GM21367 (cell line): Measurements from ENCODE around the gene LY6G5C.

ENCODE experiments used
- ATAC-seq: cut with Tn5 transposase; IDR thresholded peaks from one replicate; pipeline ENCODE4 v1.9.1; 2021; ENCODE audit not compliant: unreplicated experiment

LY6G5C gene

DNA sequence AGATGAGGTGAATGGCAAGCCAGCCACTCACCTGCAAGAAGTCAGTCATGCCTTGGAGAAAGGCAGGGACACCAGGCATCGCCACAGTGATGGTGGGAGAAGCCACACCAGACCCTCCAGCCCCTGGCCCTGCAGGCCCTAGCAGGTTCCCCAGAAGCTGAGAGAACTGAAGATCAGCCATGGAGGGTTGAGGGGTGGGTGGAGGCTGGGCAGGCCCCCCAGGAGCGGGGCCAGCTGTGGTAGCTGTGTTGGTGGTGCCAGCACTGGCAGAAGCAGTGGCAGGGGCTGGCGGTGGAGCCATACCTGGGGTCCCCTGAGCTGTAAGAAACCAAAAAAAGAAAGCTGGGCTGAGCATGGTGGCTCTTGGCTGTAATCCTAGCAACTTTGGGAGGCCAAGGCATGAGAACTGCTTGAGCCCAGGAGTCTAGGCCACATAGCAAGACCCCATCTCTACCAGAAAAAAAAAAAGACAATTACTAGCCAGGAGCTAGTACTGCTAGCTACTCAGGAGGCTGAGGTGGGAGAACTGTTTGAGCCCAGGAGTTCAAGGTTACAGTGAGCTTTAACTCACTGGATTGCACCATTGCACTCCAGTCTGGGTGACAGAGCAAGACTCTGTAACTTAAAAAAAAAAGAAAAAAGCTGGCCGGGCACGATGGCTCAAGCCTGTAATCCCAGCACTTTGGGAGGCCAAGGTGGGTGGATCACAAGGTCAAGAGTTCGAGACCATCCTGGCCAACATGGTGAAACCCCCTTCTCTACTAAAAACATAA lies 37.9 kb downstream of the LY6G5C start:
- ATAC-seq = no peak

- ATAC-seq = no peak
Observed at GRCh38 chr6:31641370-31641769, 39.5 kb downstream of the LY6G5C start.

- no peak for ATAC-seq
Observed at GRCh38 chr6:31640612-31641011, 40.3 kb downstream of the LY6G5C start.

DNA sequence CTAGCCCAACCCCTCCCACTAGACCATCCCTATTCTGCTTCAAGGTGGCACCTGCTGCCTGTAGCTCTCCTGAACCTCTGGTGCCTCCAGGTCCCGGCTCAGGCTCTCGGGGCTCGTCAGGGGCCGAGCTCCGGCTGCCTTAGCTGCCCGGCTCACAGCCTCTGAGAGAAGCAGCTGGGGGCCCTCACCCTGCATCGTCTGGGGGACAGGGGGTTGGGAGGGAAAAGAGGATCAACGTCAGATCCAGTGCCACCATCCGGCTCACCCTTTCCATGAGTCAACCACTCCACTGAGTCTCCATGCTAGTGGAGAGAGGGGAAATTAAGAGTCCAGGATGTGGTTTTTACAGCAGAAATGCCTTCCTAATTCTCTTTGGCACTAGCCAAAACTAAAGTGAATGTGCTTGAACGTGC lies 41.4 kb downstream of the LY6G5C start:
- no peak for ATAC-seq

DNA sequence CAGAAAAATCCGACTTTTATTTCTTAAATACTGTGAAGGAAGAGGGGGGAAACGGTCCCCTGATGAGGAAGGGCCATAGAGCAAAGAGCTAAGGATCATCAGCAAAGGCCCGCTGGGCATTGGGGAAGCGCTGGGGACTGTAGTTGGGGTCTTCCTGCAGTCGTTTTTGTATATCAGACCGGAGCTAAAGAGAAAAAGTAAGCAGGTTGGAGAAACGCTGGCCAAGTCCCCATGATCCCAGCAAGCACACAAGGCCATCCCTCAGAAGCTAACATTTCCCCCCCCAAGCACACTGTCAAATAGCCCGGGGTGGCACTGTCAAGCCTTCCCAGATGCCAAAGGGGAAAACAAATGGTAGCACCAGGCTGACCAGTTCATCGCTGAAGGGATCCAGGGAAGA lies 41.8 kb downstream of the LY6G5C start:
- no peak for ATAC-seq

DNA sequence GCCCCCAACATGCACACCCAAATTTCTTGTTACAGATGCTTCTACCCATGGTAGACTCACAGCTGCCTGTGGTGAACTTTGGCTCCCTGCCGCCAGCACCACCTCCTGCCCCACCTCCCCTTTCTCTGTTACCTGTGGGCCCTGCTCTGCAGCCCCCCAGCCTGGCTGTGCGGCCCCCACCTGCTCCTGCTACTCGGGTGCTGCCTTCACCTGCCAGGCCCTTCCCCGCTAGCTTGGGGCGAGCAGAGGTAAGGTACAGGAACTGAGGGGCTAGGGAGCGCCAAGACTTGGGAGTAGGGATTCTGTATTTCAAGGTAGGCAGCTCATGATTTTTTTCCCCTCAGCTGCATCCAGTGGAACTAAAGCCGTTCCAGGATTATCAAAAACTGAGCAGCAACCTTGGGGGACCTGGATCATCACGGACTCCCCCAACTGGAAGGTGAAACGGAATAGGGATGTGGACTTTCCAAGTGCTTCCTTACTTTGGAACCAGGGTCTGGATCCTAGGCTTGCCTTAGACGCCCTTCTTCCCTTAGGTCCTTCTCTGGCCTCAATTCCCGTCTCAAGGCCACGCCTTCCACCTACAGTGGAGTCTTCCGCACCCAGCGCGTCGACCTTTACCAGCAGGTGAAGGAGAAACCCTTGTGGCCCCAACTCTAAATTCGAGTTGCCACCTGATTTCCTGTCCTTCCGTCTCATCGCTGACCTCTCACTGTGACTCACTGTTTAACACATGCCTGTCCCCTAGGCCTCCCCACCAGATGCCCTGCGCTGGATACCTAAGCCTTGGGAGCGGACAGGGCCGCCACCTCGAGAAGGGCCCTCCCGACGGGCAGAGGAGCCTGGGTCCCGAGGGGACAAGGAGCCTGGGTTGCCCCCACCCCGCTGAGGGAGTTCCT lies 43.9 kb downstream of the LY6G5C start:
- ATAC-seq = no peak

- ATAC-seq = no peak
Observed at GRCh38 chr6:31634969-31635575, 45.8 kb downstream of the LY6G5C start.

DNA sequence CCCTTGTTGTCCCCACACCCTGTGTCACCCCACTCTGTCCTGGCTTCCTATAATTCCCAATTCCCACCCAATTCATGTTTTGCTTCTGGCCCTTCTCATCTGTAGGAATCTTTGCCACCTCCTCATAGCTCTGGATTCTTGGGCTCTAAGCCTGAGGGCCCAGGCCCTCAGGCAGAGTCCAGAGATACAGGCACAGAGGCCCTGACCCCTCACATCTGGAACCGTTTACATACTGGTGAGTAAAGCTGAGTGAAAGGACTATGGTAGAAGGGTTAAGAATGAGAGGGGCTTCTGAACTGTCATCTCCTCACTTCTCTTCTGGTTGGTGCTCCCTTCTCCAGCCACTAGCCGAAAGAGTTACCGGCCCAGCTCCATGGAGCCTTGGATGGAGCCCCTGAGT lies 46.7 kb downstream of the LY6G5C start:
- ATAC-seq = no peak

DNA sequence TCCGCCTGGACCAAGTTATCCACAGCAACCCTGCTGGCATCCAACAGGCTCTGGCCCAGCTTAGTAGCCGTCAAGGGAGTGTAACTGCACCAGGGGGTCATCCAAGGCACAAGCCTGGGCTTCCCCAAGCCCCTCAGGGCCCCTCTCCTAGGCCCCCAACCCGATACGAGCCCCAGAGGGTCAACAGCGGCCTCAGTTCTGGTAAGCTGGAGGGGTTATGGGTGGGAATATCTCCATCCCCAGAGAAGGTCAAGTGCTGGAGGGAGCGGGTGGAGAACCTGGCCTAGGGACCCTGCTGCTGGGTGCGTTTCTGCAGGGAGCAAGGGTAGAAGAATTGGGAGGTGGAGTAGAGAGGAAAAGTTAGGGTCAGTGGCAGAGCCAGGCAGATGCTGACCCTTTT lies 47.4 kb downstream of the LY6G5C start:
- ATAC-seq = no peak

DNA sequence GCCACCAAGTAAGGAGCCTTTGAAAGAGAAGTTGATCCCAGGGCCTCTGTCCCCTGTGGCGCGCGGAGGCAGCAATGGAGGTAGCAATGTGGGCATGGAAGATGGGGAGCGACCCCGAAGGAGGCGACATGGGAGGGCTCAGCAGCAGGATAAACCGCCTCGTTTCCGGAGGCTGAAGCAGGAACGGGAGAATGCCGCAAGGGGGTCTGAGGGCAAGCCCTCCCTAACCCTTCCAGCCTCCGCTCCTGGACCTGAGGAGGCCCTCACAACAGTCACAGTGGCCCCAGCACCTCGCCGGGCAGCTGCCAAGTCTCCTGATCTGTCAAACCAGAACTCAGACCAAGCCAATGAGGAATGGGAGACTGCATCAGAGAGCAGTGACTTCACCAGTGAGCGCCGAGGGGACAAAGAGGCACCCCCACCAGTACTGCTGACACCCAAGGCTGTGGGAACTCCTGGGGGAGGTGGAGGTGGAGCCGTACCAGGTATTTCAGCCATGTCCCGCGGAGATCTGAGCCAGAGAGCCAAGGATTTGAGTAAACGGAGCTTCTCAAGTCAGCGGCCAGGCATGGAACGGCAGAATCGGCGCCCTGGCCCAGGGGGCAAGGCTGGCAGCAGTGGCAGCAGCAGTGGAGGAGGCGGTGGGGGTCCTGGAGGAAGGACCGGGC lies 48.5 kb downstream of the LY6G5C start:
- ATAC-seq = no peak

DNA sequence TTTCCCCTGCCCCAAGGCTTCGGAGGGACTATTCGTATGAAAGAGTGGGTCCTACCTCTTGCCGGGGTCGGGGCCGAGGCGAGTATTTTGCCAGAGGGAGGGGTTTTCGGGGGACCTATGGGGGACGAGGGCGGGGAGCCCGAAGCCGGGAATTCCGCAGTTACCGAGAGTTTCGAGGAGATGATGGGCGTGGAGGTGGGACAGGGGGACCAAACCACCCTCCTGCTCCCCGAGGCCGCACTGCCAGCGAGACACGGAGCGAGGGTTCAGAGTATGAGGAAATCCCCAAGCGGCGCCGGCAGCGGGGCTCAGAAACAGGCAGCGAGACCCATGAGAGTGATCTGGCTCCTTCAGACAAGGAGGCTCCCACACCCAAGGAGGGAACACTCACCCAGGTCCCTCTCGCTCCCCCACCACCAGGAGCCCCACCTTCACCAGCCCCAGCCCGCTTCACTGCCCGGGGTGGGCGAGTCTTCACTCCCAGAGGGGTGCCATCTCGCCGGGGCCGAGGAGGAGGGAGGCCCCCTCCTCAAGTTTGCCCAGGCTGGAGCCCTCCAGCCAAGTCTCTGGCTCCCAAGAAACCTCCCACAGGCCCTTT lies 49.1 kb downstream of the LY6G5C start:
- ATAC-seq = no peak

- ATAC-seq = no peak
Observed at GRCh38 chr6:31631209-31631608, 49.7 kb downstream of the LY6G5C start.

GRCh38 chr6:31630177-31630934 lies 50.5 kb downstream of the LY6G5C start:
- ATAC-seq = no peak

DNA sequence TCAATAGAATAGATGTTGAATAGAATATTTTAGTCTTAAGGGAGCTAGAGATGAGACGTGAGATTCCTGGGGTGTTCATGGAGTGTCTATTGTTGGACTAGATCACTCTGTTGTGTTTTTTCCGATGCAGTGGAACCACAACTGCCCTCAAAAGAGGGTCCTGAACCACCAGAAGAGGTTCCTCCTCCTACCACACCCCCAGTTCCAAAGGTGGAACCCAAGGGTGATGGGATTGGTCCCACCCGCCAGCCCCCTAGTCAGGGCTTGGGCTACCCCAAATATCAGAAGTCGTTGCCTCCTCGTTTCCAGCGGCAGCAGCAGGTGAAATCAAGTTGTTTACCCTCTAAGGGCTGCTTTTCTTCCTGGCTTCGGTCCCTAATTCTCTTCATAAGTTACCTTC lies 51.9 kb downstream of the LY6G5C start:
- ATAC-seq = no peak

DNA sequence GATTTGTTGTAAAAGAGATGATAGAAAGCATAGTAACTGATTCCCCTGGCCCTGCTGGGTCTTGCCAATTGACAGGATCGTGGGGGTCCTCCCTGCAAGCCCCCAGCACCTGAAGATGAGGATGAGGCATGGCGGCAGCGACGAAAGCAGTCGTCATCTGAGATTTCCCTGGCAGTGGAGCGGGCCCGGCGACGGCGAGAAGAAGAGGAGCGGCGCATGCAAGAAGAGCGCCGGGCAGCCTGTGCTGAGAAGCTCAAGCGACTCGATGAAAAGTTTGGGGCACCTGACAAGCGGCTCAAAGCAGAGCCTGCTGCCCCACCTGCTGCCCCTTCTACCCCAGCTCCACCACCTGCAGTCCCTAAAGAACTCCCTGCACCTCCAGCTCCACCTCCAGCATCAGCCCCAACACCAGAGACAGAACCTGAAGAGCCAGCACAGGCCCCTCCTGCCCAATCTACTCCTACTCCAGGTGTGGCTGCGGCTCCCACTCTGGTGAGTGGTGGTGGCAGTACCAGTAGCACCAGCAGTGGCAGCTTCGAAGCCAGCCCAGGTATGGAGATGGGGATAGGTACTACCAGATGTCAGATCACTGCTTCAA lies 53.1 kb downstream of the LY6G5C start:
- no peak for ATAC-seq

DNA sequence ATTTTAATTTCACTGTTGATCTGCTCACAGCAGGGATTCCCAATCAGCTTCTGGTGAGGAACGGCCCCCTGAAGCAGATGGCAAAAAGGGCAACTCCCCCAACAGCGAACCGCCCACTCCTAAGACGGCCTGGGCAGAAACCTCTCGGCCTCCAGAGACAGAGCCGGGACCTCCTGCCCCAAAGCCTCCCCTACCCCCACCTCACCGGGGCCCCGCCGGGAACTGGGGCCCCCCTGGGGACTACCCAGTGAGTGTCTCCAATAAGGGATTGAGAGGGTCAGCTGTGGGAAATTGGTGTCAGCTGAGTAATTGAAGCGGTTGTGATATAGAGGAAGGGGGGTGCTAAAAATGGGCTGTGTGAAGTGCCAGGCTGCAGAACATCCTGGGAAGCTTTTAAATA lies 53.9 kb downstream of the LY6G5C start:
- ATAC-seq = no peak
